Gastrocnemius medialis (tissue), 4 donors: ENCODE data around the gene NTRK3.

Experiments used
- CTCF ChIP-seq, 5 experiments: fragments of 450-650 bp in 3 of 5; fragments of 200-600 bp in 2 of 5; sonication (generic) in 2 of 5; IDR thresholded peaks in 4 of 5; conservative IDR thresholded peaks in 1 of 5; 1 replicate in 4 of 5; 2 replicates in 1 of 5; pipeline ENCODE4 v1.5.1; 2016 to 2019; ENCODE audit warnings: antibody characterized with exemption in 5 of 5, mild to moderate bottlenecking in 3 of 5, moderate library complexity in 3 of 5
- POLR2A ChIP-seq, 2 donors: fragments of 450-650 bp; IDR thresholded peaks; one replicate each; pipeline ENCODE4 v1.6.1; 2017; ENCODE audit warnings: antibody characterized with exemption in 2 of 2, mild to moderate bottlenecking in 2 of 2, moderate library complexity in 2 of 2

GRCh38 chr15:88127432-88127790, 129.1 kb downstream of the NTRK3 start:
- no peak for TF ChIP-seq POLR2A (IDR thresholded peaks at IDR 0.05)
- no peak for TF ChIP-seq CTCF (IDR thresholded peaks at IDR 0.05 in 4 of 5, conservative IDR thresholded peaks at IDR 0.05 in 1 of 5)
